Right lobe of liver (tissue), 4 donors: ENCODE measurements around the gene KCNQ1.

Source experiments
- POLR2A ChIP-seq: fragments of 450-650 bp; IDR thresholded peaks from one replicate; pipeline ENCODE4 v1.6.1; 2017; ENCODE audit warnings: antibody characterized with exemption, mild to moderate bottlenecking
- TF ChIP-seq, protein P1 (sequence below), 4 donors: fragments of 200-600 bp in 3 of 4; fragments of 450-650 bp in 1 of 4; IDR thresholded peaks; one replicate each; pipeline versions ENCODE4 v1.5.1 to v1.8.0; 2016 to 2022; ENCODE audit warnings: antibody characterized with exemption in 4 of 4, mild to moderate bottlenecking in 2 of 4
- donor health status: DM: no; HTN: no; CAD: no.
- donor health status: DM: no; HTN: no; CAD: no.
- donor health status: DM: no; HTN: yes; CAD: no.

- TF ChIP-seq, protein P1, sequence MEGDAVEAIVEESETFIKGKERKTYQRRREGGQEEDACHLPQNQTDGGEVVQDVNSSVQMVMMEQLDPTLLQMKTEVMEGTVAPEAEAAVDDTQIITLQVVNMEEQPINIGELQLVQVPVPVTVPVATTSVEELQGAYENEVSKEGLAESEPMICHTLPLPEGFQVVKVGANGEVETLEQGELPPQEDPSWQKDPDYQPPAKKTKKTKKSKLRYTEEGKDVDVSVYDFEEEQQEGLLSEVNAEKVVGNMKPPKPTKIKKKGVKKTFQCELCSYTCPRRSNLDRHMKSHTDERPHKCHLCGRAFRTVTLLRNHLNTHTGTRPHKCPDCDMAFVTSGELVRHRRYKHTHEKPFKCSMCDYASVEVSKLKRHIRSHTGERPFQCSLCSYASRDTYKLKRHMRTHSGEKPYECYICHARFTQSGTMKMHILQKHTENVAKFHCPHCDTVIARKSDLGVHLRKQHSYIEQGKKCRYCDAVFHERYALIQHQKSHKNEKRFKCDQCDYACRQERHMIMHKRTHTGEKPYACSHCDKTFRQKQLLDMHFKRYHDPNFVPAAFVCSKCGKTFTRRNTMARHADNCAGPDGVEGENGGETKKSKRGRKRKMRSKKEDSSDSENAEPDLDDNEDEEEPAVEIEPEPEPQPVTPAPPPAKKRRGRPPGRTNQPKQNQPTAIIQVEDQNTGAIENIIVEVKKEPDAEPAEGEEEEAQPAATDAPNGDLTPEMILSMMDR (IDR thresholded peaks at IDR 0.05): no peak
- TF ChIP-seq POLR2A: no peak
These were observed 438.8 kb downstream of the KCNQ1 start for GRCh38 chr11:2883640-2883978.
